HPDE6-E6E7 (cell line): ENCODE data around the gene THSD7B.
"Not testable (repeated sequence)": the region's sequence is repeated elsewhere in the genome, so short reads cannot be mapped to it uniquely, and the experiment has no call there.

ENCODE experiments used
- DNase-seq: peaks from one replicate; pipeline ENCODE4 v3.0.0; 2011; ENCODE audit warnings: missing footprints; ENCODE audit errors: extremely low spot score

The THSD7B gene

DNA sequence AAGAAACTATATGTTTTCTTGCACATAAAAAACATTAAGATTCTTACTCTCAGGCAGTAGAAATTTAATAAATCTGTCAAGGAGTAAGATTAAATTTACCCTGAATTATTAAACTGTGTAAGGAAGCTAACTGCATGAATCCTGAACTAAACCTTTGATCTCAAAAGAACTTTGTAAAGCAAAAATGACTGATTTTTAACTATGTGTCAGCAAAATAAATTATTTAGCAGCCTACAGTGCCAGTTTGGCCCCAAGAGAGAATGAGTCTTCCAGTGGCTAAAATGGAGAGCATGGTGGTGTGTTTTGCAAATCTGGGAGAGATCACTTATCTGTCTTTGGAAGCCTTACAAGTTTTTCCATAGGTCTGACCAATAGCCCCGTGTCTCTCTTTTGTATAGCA lies 190.7 kb downstream of the THSD7B start:
- no peak for DNase-seq

DNA sequence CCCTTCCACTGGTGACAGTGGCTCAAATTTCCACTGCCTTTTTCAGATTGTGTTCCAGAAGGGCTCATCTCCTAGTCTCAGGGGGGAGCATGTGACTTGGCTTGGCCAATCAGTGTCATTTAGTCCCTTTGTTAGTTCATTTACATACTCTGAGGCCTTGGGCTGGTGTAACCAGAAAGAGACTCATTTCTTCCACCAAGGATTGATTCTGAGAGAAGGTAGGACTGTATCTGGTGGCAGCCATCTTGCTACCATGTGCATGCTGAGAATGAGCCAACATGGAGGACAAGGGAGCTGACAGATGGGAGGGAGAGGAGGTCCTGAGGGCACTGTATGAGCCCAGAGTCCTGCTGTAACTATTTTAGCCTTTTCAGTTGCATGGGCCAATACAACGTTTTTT lies 191.7 kb downstream of the THSD7B start:
- DNase-seq, result no peak

DNA sequence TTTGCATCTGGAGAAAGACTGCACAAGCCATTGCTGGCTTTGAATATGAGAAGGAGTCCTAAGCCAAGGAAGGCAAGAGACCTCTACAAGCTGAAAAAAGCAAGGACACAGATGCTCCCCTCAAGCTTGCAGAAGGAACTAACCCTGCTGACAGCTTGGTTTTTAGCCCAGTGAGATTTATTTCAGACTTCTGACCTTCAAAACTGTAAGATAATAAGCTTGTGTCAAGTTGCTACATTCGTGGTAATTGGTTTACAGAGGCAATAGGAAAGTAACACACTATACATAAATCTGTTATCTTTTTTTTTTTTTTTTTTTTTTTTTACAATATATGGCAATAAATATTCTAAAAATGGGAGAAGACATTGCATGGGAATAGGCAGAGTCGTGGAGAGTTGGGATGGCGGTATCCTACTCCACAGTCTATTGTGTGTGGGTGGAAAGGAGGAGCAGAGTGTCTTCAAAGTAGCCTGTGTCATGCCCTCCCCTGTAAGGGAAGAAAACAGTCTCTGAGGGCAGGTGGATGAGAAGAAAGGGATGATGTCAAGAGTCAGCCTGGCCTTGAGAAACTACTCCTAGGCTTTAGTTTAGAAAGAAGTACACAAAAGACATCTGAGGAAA lies 196.9 kb downstream of the THSD7B start:
- no peak for DNase-seq

DNA sequence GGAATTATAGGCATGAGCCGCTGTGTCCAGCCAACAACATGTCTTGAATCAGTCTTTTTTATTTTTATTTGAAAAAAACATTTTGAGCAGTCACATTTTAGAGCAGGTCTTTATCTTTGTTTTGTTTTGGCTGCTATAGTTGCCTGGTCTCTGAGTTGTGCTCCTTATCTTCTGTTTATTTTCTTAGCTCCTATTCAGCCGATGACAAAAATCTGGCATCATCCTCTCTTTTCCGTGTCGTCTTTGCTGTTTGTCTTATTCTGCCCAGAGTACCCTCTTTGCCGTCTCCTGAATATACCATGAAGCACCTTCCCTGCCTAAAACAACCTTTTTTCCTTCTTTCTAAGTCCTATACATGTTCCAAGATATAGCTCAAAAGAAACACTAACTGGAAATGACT lies 201.1 kb downstream of the THSD7B start:
- no peak for DNase-seq

DNA sequence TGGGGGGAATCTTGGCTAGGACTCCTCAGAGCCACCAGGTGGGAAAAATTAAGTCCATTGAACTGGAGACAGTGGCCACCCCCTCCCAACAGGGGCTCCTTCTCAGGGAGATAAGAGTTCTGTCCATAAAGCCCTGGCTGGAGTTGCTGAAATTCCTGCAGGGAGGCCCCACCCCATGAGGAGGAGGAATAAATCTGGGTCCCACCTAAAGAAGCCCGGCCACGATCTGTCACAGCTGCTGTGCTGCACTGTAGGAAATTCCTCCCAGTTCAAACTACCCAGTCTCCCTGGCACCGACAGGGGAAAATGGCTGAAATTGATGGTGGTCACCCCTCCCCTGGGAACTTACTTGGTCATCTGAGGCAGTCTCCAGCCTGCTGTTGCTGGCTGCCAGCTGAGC lies 215.0 kb downstream of the THSD7B start:
- no peak for DNase-seq

DNA sequence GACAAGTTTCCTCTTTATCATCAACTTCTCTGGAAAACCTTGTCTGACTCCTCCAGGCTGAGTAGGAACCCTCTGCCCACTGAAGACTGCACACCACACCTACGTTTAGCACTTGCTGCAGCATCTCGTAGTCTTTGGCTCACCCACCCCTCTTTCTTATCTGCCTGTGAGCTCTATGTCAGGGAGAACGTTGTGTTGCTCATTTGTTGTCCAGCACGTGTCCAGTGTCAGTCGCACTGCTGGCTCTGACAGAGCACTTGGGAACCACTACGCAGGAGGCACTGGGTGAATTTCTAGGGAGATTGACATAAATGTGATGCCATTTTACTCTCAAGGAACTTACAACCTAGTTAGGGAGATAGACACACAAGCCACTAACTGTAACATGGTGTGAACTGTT lies 216.3 kb downstream of the THSD7B start:
- DNase-seq, result not testable (repeated sequence)

DNA sequence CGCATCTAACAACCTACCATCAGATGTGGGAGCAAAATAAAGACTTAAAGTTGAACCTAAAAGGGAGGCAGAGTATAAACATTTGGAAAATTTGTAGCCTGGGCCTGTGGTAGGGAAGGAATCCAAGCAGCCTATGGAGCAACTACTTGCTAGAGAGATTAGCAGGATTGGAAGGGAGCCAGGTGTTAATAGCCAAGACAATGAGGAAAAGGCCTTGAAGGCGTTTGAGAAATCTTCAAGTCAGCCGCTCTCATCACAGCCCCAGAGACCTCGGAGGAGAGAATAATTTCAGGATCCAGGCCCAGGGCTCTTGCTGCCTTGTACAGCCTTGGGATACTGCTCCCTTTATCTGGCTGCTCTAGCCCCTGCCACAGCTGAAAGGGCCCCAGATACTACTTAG lies 219.7 kb downstream of the THSD7B start:
- DNase-seq, result no peak

DNA sequence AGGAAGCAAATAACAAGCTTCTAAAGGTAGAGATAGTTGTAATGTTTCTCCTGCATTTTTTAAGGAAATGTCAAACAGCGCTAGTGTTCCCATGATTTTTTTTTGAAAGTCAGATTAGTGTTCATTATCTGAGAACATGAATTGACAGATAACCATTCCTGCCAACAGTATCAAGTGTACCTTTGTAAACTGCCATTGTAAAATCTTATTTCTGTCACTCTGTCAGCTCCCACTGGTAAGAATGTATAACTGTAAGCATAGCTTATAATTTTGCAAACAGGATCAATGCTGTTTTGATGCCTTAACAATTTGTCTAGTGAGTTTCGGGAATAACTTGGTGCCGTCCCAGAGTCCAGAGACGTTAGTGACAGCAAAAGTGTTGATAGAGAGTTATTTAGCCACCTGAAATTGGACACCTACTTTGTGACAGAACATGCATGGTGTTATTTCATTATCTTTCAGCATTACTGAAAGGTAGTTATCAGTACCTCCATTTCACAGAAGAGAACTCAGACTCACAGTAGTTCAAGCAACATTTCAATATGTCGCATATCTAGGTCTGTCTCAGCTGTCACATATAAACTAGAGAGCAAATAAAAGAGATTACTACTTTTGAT lies 221.4 kb downstream of the THSD7B start:
- DNase-seq, result no peak

DNA sequence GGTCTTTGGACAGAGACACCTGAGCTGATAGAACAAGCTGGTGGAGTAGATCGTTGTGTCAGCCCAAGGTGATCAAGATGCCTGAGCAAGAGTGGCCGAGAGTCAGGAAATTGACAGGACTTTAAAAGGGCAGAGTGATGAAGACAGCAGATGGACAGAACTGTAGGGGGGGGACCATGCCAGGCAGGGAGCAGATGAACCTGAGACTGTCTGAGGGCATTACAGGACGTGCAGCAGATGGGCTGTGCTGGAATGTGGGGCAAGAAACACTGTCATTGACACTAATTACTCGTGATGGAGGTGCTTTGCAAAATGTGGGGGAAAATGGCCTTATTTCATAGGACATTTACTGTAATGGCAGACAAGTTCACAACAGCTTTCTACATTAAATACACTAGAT lies 225.0 kb downstream of the THSD7B start:
- DNase-seq, result no peak

DNA sequence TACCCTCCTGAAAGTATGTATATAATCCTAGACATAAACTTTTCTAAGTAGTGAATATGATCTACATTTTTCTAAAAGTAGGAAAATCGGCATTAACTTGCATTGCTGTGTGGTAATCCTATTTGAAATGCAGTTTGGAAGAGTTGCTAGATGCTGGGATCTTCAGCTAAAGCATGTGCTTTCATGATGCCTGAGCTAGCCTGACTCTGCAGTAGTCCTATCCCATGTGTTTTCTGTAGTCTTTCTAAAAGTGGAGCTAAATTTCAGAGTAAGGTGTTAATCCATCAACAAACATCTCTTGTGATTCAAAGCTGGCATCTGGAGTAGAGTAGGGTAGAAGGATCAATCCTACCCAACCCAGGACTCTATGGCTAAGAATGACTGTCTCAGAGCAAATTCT lies 229.4 kb downstream of the THSD7B start:
- no peak for DNase-seq

DNA sequence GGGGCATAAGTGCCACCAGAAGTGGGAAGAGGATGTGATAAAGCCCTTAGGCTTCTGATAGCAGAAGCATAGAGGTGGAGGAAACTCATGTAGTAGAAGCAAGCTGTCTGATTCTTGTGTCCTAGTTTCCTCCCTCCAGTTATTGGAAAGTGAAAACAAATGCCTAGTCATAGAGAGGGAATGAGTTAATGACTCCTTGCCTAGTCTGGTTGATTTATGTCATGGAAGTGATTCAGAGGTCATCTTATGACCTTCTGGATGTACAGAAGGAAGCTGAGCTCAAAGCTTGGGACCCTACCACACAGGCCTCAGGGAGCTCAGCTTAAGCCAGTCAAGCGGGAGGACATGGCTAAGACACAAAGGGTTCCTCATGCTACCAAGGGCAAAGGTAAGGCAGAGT lies 232.2 kb downstream of the THSD7B start:
- DNase-seq, result no peak

DNA sequence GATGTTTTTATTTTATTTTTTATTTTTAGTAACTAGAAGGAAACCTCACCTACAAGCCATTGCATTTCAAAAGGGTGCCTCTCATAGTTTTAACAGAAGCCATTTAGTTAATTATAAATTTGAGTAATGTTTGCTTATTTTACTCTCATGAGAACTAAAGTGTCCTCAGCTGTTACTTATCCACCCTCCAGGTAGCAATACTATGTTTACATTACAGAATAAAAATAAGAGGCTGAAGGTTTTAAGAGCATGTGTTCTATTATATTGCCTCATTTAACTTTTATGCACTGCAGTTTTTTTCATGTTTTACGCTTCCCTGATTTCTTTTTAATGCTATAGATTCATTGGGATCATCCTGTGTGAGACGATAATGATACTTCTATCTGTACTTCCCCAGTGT lies 235.5 kb downstream of the THSD7B start:
- DNase-seq, result no peak

DNA sequence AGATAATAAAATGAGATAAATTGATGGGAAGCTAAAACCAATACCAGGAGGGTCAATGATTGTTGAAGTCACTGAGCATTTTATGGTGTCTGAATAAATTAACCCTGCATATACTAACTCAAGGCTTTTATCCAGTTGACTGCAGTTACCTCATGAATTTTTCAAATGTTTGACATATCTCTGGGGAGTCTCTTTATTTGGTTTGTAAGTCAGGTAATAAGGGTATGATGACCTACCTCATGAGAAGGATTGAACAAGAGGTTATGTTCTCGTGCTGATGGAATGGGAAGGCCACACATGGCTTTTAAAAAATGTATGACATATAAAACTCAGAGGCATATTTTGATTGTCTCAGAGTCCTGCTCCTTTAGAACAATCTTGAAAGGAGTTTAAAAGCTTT lies 237.6 kb downstream of the THSD7B start:
- no peak for DNase-seq

DNA sequence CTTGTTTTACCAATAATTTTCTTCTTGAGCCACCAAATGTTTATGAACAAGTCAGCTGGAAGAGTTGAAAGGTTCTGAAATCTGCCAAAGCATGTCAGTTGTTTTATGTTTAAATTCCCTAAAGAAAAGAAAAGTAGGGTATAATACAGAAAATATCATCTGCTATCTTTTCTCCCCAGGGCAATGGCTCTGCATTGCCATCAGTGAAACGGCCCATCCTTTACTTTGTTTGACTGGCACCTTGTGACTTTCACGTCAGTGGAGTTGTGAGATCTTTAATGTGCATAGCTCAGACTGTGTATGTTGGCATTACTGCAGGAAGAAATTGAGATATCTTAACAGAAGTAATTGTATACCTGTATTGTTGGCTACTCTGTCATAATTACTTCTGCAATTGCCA lies 239.9 kb downstream of the THSD7B start:
- no peak for DNase-seq

DNA sequence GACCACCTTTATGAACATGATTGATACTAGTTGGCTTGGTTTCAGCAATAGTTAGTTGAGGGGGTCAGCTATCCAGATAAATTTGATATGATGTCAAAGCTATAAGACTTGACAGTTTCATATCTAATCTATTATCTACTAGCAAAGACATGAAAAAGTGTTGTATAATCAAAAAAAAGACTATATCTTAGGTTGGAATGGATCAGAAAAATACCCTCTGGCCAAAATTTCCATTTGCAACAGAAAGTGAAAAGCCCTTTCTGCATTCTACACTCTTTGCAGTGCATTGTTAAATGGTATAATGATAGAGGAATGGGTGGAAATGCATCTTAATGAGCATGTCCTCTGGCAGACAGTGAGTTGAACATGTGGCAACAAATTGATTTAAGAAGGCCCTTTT lies 242.6 kb downstream of the THSD7B start:
- DNase-seq, result no peak

DNA sequence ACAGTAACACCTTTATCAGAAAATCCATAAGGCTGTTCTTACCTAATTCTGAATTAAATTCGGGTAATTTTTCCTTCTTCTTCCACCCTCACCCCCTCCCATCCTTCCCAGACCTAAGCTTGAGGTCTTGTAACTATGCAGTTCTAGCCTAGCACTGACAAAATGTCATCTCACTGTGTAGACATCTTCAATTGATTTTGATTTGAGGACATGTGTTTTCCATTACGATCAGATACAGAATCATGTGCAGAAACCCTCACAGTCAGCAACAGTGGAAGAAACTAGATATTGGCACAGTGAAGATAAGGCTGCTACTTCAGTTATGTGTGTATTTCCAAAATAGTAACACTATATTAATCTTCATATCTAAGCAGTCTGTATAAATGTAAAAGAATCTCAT lies 244.6 kb downstream of the THSD7B start:
- DNase-seq, result no peak

DNA sequence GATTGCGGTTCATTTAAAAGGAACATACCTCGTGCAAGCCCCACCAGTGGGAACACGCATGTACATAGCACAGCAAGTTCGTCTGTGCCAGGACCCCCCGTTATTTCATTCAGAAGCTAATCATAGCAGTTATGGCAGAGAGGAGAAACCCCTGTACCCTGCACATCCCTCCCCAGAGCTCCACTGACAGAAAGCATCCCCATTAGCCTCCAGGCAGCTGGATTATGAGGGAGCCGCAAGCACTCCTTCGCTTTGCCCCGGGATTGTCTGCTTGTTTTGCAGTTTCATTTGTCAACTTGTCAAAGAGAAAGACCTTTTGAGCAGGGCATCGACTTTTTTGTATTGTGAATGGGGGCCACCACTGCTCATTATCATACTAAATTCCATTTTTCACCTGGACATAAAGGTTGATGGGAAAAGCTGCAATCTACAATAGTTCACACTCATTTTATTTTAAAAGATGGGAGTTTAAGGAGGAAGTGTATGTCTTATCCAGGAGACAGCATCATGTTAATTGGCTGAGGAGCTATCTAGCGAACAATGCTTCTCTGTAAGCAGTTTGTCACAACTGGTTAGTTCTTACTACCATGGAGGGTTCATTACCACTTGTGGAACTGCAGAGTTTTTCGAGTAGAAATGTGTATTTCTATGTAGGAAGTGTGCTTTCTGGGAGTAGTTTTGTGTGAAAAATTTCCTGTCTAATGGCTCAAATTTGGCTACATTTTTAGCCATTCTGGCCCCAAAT lies 255.3 kb downstream of the THSD7B start:
- DNase-seq, result no peak

DNA sequence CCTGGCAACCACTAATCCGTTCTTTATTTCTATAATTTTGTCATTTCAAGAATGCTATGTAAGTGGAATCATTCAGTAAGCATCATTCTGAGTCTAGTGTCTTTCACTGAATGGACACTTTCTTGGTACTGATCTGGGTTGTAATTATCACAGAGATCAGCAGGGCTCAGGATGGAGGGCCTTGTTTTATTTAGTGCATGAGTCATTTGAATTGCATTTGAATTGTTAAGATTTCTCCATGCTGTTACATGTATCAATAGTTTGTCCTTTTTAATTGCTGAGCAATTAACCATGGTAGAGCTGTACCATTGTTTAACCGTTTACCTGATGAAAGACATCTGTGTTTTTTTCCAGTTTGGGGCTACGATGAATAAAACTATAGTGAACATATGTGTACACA lies 256.4 kb downstream of the THSD7B start:
- DNase-seq, result no peak

DNA sequence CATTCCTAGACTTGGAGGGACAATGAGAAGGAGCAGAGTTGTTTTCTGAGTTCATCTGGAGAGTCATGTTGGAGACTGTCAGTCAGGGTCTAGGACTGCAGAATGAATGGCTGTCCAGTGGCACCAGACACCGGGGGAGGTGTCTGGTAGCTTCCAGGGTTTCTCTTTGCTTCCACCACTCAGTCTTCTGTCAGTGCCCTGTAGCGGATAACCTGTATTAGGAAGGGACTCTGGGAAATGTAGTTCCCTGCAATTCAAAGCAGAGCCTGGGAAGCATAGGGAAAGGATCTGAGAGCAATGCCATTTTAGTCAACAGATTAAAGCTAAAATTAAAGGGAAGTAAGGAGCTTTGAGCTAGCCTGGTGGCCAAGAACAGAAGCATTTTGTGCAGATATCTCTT lies 257.9 kb downstream of the THSD7B start:
- no peak for DNase-seq

DNA sequence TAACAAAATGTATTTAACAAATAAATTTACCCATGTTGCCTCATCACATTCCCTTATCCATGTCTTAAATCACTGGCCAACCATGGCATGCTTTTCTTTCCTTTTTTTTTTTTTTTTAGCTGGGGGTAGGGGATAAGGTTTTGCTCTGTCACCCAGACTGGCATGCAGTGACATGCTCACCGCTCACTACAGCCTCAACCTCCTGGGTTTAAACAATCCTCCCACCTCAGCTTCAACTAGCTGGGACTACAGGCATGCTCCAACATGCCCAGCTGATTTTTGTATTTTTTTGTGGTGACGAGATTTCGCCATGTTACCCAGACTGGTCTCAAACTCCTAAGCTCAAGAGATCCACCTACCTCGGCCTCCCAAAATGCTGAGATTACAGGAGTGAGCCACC lies 266.4 kb downstream of the THSD7B start:
- no peak for DNase-seq

DNA sequence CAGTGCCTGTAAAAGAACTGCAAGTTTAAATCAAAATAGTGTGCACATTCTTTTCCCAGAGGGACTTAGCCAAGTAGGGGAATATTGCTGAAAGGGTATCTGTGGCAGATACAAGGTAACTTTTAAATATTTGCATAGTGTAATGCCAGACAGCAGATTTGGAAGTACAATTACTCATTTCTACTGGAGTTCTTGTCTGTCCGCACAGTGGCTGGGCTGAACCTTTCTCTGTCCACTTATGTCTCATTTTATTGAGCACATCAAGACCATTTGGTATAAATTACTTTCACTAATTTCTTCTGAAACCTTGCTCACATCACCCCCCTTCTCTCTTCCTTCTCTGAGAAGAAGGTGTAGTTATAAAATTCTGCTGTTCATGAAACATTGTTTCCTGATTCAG lies 271.3 kb downstream of the THSD7B start:
- DNase-seq, result no peak

DNA sequence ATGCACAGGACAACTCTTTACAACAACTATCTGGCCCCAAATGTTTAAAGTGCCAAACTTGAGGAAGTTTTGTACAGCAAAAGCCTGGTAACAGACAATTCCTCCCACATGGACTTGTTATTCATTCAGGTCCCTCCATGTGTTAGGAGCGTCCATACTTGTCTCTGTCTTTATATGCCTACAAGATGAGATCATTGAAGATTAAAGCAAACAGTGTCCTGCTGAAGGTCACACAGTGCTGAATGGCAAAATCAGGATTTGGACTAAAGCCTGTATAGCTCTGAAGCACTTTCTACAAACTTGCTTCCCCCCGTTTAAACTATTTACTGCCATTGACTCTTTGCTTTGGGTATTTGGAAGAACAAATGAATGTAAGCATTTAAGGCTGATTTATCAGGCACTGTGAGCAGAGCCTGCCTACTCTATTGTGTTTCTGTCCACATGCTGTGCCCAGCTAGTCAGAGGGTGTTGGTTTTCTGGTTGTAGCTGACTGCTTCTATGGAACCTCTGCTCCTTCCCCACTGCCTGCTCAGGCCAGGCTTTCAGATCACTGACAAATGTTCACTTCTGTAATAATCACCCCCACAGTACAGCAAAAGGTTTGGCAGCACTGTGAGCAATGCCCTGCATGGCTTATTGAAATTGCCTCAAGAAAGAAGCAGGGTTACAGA lies 274.3 kb downstream of the THSD7B start:
- DNase-seq, result no peak

DNA sequence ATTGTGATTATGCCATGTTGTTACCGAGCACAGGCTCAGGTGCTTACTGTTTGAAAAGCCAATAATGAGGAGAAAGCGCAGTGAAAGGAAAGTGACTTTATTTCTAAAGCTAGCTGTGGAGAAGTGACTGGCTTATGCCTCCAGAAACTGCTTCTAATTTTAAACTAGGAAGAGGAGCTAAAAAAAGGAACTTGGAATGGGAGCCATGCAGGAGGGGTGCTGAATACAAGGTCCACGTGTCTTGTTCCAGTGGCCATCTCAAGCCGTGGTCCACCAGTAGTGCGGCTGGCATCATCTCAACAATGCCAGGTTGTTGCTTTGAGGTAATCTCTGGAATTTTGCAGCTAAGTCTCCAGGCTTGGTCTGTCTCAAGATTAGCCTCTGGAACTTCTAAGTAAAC lies 282.0 kb downstream of the THSD7B start:
- no peak for DNase-seq
